HEK293 (cell line): ENCODE data around the gene LRRC27.

Source experiments
- CTCF ChIP-seq: fragments of 450-650 bp; formaldehyde crosslinking; IDR thresholded peaks from 2 replicates; pipeline ENCODE4 v1.5.1; 2016; ENCODE audit warnings: missing biosample characterization, missing genetic modification characterization
- GLIS1 ChIP-seq: fragments of 450-650 bp; formaldehyde crosslinking; IDR thresholded peaks from 2 replicates; pipeline ENCODE4 v1.5.1; 2016; ENCODE audit warnings: missing biosample characterization, missing genetic modification characterization
- ZNF18 ChIP-seq: fragments of 450-650 bp; formaldehyde crosslinking; IDR thresholded peaks from 2 replicates; pipeline ENCODE4 v1.5.1; 2016; ENCODE audit warnings: missing biosample characterization, missing genetic modification characterization
- ZNF311 ChIP-seq: fragments of 450-650 bp; formaldehyde crosslinking; IDR thresholded peaks from 2 replicates; pipeline ENCODE4 v1.5.1; 2017; ENCODE audit warnings: missing biosample characterization, missing genetic modification characterization, borderline replicate concordance
- ZNF530 ChIP-seq: fragments of 450-650 bp; formaldehyde crosslinking; IDR thresholded peaks from 2 replicates; pipeline ENCODE4 v1.5.1; 2016; ENCODE audit warnings: low read depth, missing biosample characterization, missing genetic modification characterization
- ZNF704 ChIP-seq: fragments of 450-650 bp; formaldehyde crosslinking; IDR thresholded peaks from 2 replicates; pipeline ENCODE4 v1.5.1; 2016; ENCODE audit warnings: missing biosample characterization, missing genetic modification characterization

GRCh38 chr10:132292287-132293200, 39.4 kb upstream of the LRRC27 start:
- TF ChIP-seq CTCF = no peak
- TF ChIP-seq ZNF704 (tag by site-specific recombination) = no peak
- TF ChIP-seq ZNF18 (tag by site-specific recombination) = no peak
- no peak for TF ChIP-seq ZNF311 (tag by site-specific recombination)
- TF ChIP-seq ZNF530 = no peak
- TF ChIP-seq GLIS1 = no peak
